ENCODE data around the gene VIT.

DNA sequence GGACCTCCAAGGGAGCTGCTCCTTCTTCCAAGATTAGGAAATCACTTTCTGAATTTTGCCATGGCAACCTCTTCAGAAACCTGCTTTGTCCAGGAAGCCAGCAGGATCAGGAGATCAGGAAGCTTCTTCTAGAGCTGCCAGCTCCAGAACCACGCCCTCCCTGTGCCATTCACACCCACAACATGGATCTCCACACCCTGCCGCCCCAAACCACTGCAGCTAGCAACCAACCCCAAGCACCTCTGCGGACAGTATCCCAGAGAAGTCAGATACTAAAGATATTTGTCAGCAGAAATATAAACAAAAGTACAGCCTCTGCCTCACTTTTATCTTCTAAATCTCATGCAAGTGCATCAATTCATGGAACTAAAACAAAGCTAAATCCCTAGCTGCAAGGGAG, 106.4 kb downstream of the VIT start:
- TF ChIP-seq EP300 (IDR thresholded peaks at IDR 0.05), result no peak
- TF ChIP-seq POLR2A (IDR thresholded peaks at IDR 0.05), result no peak
- TF ChIP-seq CTCF (IDR thresholded peaks at IDR 0.05), result no peak
